Neural progenitor cell (in vitro differentiated cells): ENCODE measurements around the gene SC5D. TPM values are rescaled to one million over a fixed set of nuclear protein-coding genes. Genes with fewer than 3 reads are reported as not detected.

Experiments
- DNase-seq: peaks from one replicate; pipeline ENCODE4 v3.0.0-alpha.2; 2016; ENCODE audit warnings: low spot score
- H2AFZ ChIP-seq: fragments of 200-600 bp; sonication (generic); replicated peaks from 2 replicates; pipeline ENCODE4 v1.6.1; 2016; ENCODE audit warnings: antibody characterized with exemption
- H3F3A ChIP-seq: fragments of 200-600 bp; sonication (generic); 2 replicates; pipeline ENCODE4 v1.6.1; 2016; ENCODE audit warnings: antibody characterized with exemption, low read depth
- H3K27ac ChIP-seq: fragments of 200-600 bp; sonication (generic); 2 replicates; pipeline ENCODE4 v1.5.1; 2016; ENCODE audit warnings: mild to moderate bottlenecking
- H3K27me3 ChIP-seq: fragments of 200-600 bp; sonication (generic); 2 replicates; pipeline ENCODE4 v1.6.1; 2016; ENCODE audit warnings: mild to moderate bottlenecking, moderate library complexity
- H3K36me3 ChIP-seq: fragments of 200-600 bp; sonication (generic); 2 replicates; pipeline ENCODE4 v1.5.1; 2016
- H3K4me1 ChIP-seq: fragments of 200-600 bp; sonication (generic); 2 replicates; pipeline ENCODE4 v1.6.1; 2016; ENCODE audit warnings: mixed run types
- H3K4me2 ChIP-seq: fragments of 200-600 bp; sonication (generic); 2 replicates; pipeline ENCODE4 v1.6.1; 2016
- H3K4me3 ChIP-seq: fragments of 200-600 bp; sonication (generic); 2 replicates; pipeline ENCODE4 v1.5.1; 2016
- H3K79me2 ChIP-seq: fragments of 200-600 bp; sonication (generic); 2 replicates; pipeline ENCODE4 v1.6.1; 2016; ENCODE audit warnings: low read depth
- H3K9ac ChIP-seq: fragments of 200-600 bp; sonication (generic); 2 replicates; pipeline ENCODE4 v1.6.1; 2016
- H3K9me3 ChIP-seq: fragments of 200-600 bp; sonication (generic); 2 replicates; pipeline ENCODE4 v1.5.1; 2016; ENCODE audit warnings: low read depth
- H4K20me1 ChIP-seq: fragments of 200-600 bp; sonication (generic); 2 replicates; pipeline ENCODE4 v1.6.1; 2016; ENCODE audit warnings: low read depth
- H3K27ac Mint-ChIP-seq: 3 replicates; pipeline ENCODE4 v1.8.0; 2021; ENCODE audit warnings: mixed read lengths
- H3K27me3 Mint-ChIP-seq: 2 replicates; pipeline ENCODE4 v1.8.0; 2022; ENCODE audit warnings: low read depth, mild to moderate bottlenecking, inconsistent platforms, moderate library complexity, mixed read lengths; ENCODE audit not compliant: insufficient read depth
- H3K36me3 Mint-ChIP-seq: 3 replicates; pipeline ENCODE4 v1.8.0; 2021; ENCODE audit warnings: mixed read lengths
- H3K4me1 Mint-ChIP-seq: 3 replicates; pipeline ENCODE4 v1.8.0; 2021; ENCODE audit warnings: mixed read lengths
- H3K4me3 Mint-ChIP-seq: 3 replicates; pipeline ENCODE4 v1.8.0; 2021; ENCODE audit warnings: mild to moderate bottlenecking, moderate library complexity, mixed read lengths
- H3K9me3 Mint-ChIP-seq: 3 replicates; pipeline ENCODE4 v1.8.0; 2020; ENCODE audit warnings: mixed read lengths
- CTCF ChIP-seq: fragments of 200-600 bp; sonication (generic); IDR thresholded peaks from 2 replicates; pipeline ENCODE4 v1.5.1; 2017; ENCODE audit warnings: antibody characterized with exemption, mild to moderate bottlenecking
- EZH2 ChIP-seq: fragments of 200-600 bp; sonication (generic); IDR thresholded peaks from 2 replicates; pipeline ENCODE4 v1.6.1; 2017; ENCODE audit warnings: antibody characterized with exemption, mild to moderate bottlenecking, moderate library complexity
- EZH2phosphoT487 ChIP-seq: fragments of 200-600 bp; sonication (generic); IDR thresholded peaks from 2 replicates; pipeline ENCODE4 v1.6.1; 2017; ENCODE audit warnings: antibody characterized with exemption
- total RNA-seq: library from RNA; depleted of rRNA; stranded (reverse); fragments of >200 nt; gene quantifications from 2 replicates; pipeline ENCODE4 v1.2.3, GENCODE V29; 2015; ENCODE audit warnings: low replicate concordance

The SC5D gene
- total RNA-seq, 1 donor from 2014 or later = 80.7 TPM

GRCh38 chr11:121328176-121328966 lies 35.8 kb downstream of the SC5D start:
- Mint-ChIP-seq H3K27me3 (no peaks in the 10 kb centered on the region), H3K27ac (no peak overlapping the region), H3K4me3 (no peak overlapping the region), H3K4me1 (peaks cover under 1% of the 10 kb centered on the region), H3K9me3 (no peaks in the 10 kb centered on the region), H3K36me3 (no peaks in the 10 kb centered on the region)
- Histone ChIP-seq H3K4me1 (peaks cover 6% of the 10 kb centered on the region), H3K4me3 (no peak overlapping the region), H3K27ac (no peak overlapping the region), H3K36me3 (no peaks in the 10 kb centered on the region), H4K20me1 (no peaks in the 10 kb centered on the region), H3K27me3 (no peaks in the 10 kb centered on the region), H3K9ac (no peak overlapping the region), H2AFZ (no peak overlapping the region), H3K79me2 (no peaks in the 10 kb centered on the region), H3K9me3 (peaks cover 3% of the 10 kb centered on the region), H3F3A (peaks cover 5% of the 10 kb centered on the region), H3K4me2 (no peak overlapping the region)
- no peak for DNase-seq
- TF ChIP-seq EZH2 (no peak), CTCF (no peak), EZH2phosphoT487 (no peak)

- Histone ChIP-seq H3F3A (peaks cover 5% of the 10 kb centered on the region), H3K9me3 (peaks cover 3% of the 10 kb centered on the region), H3K36me3 (no peaks in the 10 kb centered on the region), H3K79me2 (no peaks in the 10 kb centered on the region), H3K4me1 (no peaks in the 10 kb centered on the region), H3K4me2 (no peak overlapping the region), H3K4me3 (no peak overlapping the region), H4K20me1 (no peaks in the 10 kb centered on the region), H2AFZ (no peak overlapping the region), H3K9ac (no peak overlapping the region), H3K27ac (no peak overlapping the region), H3K27me3 (no peaks in the 10 kb centered on the region)
- no peak overlapping the region for H3K27ac Mint-ChIP-seq
- no peaks in the 10 kb centered on the region for H3K4me1 Mint-ChIP-seq
- H3K36me3 Mint-ChIP-seq = no peaks in the 10 kb centered on the region
- TF ChIP-seq EZH2 (no peak), EZH2phosphoT487 (no peak), CTCF (no peak)
- H3K4me3 Mint-ChIP-seq = no peak overlapping the region
- H3K9me3 Mint-ChIP-seq = no peaks in the 10 kb centered on the region
- H3K27me3 Mint-ChIP-seq = no peaks in the 10 kb centered on the region
- no peak for DNase-seq
These were observed 36.6 kb downstream of the SC5D start for GRCh38 chr11:121328967-121329679.

- no peaks in the 10 kb centered on the region for H4K20me1 ChIP-seq
- H3F3A ChIP-seq = peaks cover 5% of the 10 kb centered on the region
- H3K79me2 ChIP-seq = no peaks in the 10 kb centered on the region
- no peak overlapping the region for H3K9ac ChIP-seq
- H2AFZ ChIP-seq = no peak overlapping the region
- H3K4me3 Mint-ChIP-seq = no peak overlapping the region
- H3K27ac ChIP-seq = no peak overlapping the region
- no peaks in the 10 kb centered on the region for H3K36me3 Mint-ChIP-seq
- H3K27ac Mint-ChIP-seq = no peak overlapping the region
- TF ChIP-seq EZH2 (no peak), CTCF (no peak), EZH2phosphoT487 (no peak)
- H3K4me1 ChIP-seq = no peaks in the 10 kb centered on the region
- H3K4me1 Mint-ChIP-seq = no peaks in the 10 kb centered on the region
- H3K9me3 Mint-ChIP-seq = no peaks in the 10 kb centered on the region
- no peaks in the 10 kb centered on the region for H3K27me3 ChIP-seq
- no peaks in the 10 kb centered on the region for H3K36me3 ChIP-seq
- H3K9me3 ChIP-seq = peaks cover 3% of the 10 kb centered on the region
- H3K4me2 ChIP-seq = no peak overlapping the region
- no peaks in the 10 kb centered on the region for H3K27me3 Mint-ChIP-seq
- no peak overlapping the region for H3K4me3 ChIP-seq
- no peak for DNase-seq
These were observed 37.3 kb downstream of the SC5D start for GRCh38 chr11:121329781-121330395.
